ENCODE results near the gene SHQ1.

The SHQ1 gene

GRCh38 chr3:72887705-72888545 is 39.7 kb upstream of the SHQ1 start, which contains the start of gene GXYLT2:
GXYLT2 (plus strand) TSS chr3:72888046; CDS start chr3:72888234, 188 bp downstream.
- Histone ChIP-seq H2BK15ac (replicated peaks; ENCODE audit: low read depth) (no peak within 1 kb of the TSS), H2BK5ac (ENCODE audit: low read length) (no peak within 1 kb of the TSS), H4K5ac (ENCODE audit: low read length) (no peak within 1 kb of the TSS), H3K4me3 (ENCODE audit: low read length) (peak within 1 kb of the TSS; percentile 48), H3K79me2 (ENCODE audit: control insufficient read depth, insufficient read depth, low read length) (no peaks in the 10 kb centered on the region), H2AK5ac (ENCODE audit: low read length) (no peak within 1 kb of the TSS), H4K8ac (ENCODE audit: low read depth, low read length) (peak within 1 kb of the TSS; percentile 65), H3K56ac (ENCODE audit: low read length) (peak within 1 kb of the TSS; percentile 78), H3K27me3 (ENCODE audit: insufficient read depth, low read length, poor library complexity) (no peaks in the 10 kb centered on the region), H3K4ac (ENCODE audit: low read depth, low read length) (no peak within 1 kb of the TSS), H3K9ac (ENCODE audit: low read length) (peak within 1 kb of the TSS; percentile 69), H3K79me1 (ENCODE audit: low read length) (no peaks in the 10 kb centered on the region), H3K36me3 (ENCODE audit: control insufficient read depth, insufficient read depth, low read length) (no peaks in the 10 kb centered on the region), H3K23ac (ENCODE audit: low read length) (no peak within 1 kb of the TSS), H3K4me1 (ENCODE audit: control insufficient read depth, low read depth, low read length) (peaks cover 2% of the 10 kb centered on the region), H3K4me2 (ENCODE audit: low read length) (peak within 1 kb of the TSS; percentile 95), H3K27ac (ENCODE audit: low read depth, low read length) (no peak within 1 kb of the TSS), H3K18ac (ENCODE audit: low read length) (peak within 1 kb of the TSS; percentile 90), H2BK120ac (ENCODE audit: low read depth, low read length) (peak within 1 kb of the TSS; percentile 78)
- DNase-seq, result peak; percentile 89
- no CpG with 5 or more reads among the region's 96 CpGs for whole genome bisulfite sequencing (ENCODE audit: extremely low coverage, insufficient coverage, low lambda C conversion rate)

GRCh38 chr3:72887343-72887704 is 39.1 kb upstream of the SHQ1 start:
- Histone ChIP-seq H3K4me1 (ENCODE audit: control insufficient read depth, low read depth, low read length) (peaks cover 2% of the 10 kb centered on the region), H3K36me3 (ENCODE audit: control insufficient read depth, insufficient read depth, low read length) (no peaks in the 10 kb centered on the region), H2BK5ac (ENCODE audit: low read length) (no peak overlapping the region), H3K9ac (ENCODE audit: low read length) (peak overlapping the region; percentile 43), H3K23ac (ENCODE audit: low read length) (no peak overlapping the region), H2BK120ac (ENCODE audit: low read depth, low read length) (no peak overlapping the region), H3K56ac (ENCODE audit: low read length) (peak overlapping the region; percentile 17), H3K27me3 (ENCODE audit: insufficient read depth, low read length, poor library complexity) (no peaks in the 10 kb centered on the region), H3K79me2 (ENCODE audit: control insufficient read depth, insufficient read depth, low read length) (no peaks in the 10 kb centered on the region), H4K5ac (ENCODE audit: low read length) (no peak overlapping the region), H3K79me1 (ENCODE audit: low read length) (no peaks in the 10 kb centered on the region), H2AK5ac (ENCODE audit: low read length) (no peak overlapping the region), H3K27ac (ENCODE audit: low read depth, low read length) (no peak overlapping the region), H4K8ac (ENCODE audit: low read depth, low read length) (no peak overlapping the region), H2BK15ac (replicated peaks; ENCODE audit: low read depth) (no peak overlapping the region), H3K18ac (ENCODE audit: low read length) (no peak overlapping the region), H3K4me2 (ENCODE audit: low read length) (peak overlapping the region; percentile 81), H3K4ac (ENCODE audit: low read depth, low read length) (no peak overlapping the region), H3K4me3 (ENCODE audit: low read length) (no peak overlapping the region)
- DNase-seq, result no peak
- no CpG with 5 or more reads among the region's 7 CpGs for WGBS (ENCODE audit: extremely low coverage, insufficient coverage, low lambda C conversion rate)

GRCh38 chr3:72872183-72872582 is 23.9 kb upstream of the SHQ1 start:
- no peak overlapping the region for H3K4me2 ChIP-seq (ENCODE audit: low read length)
- WGBS (ENCODE audit: extremely low coverage, insufficient coverage, low lambda C conversion rate), result no CpG with 5 or more reads among the region's 5 CpGs
- H2BK120ac ChIP-seq (ENCODE audit: low read depth, low read length), result no peak overlapping the region
- no peaks in the 10 kb centered on the region for H3K4me1 ChIP-seq (ENCODE audit: control insufficient read depth, low read depth, low read length)
- H4K8ac ChIP-seq (ENCODE audit: low read depth, low read length), result no peak overlapping the region
- H2AK5ac ChIP-seq (ENCODE audit: low read length), result no peak overlapping the region
- no peak overlapping the region for H2BK15ac ChIP-seq (replicated peaks; ENCODE audit: low read depth)
- no peak overlapping the region for H3K27ac ChIP-seq (ENCODE audit: low read depth, low read length)
- H4K5ac ChIP-seq (ENCODE audit: low read length), result no peak overlapping the region
- H3K36me3 ChIP-seq (ENCODE audit: control insufficient read depth, insufficient read depth, low read length), result no peaks in the 10 kb centered on the region
- no peak overlapping the region for H3K23ac ChIP-seq (ENCODE audit: low read length)
- no peaks in the 10 kb centered on the region for H3K79me1 ChIP-seq (ENCODE audit: low read length)
- H3K4ac ChIP-seq (ENCODE audit: low read depth, low read length), result no peak overlapping the region
- H3K27me3 ChIP-seq (ENCODE audit: insufficient read depth, low read length, poor library complexity), result no peaks in the 10 kb centered on the region
- DNase-seq, result no peak
- no peak overlapping the region for H3K18ac ChIP-seq (ENCODE audit: low read length)
- H3K9ac ChIP-seq (ENCODE audit: low read length), result no peak overlapping the region
- no peaks in the 10 kb centered on the region for H3K79me2 ChIP-seq (ENCODE audit: control insufficient read depth, insufficient read depth, low read length)
- H3K4me3 ChIP-seq (ENCODE audit: low read length), result no peak overlapping the region
- no peak overlapping the region for H2BK5ac ChIP-seq (ENCODE audit: low read length)
- H3K56ac ChIP-seq (ENCODE audit: low read length), result no peak overlapping the region

- Histone ChIP-seq H3K36me3 (ENCODE audit: control insufficient read depth, insufficient read depth, low read length) (no peaks in the 10 kb centered on the region), H3K4me3 (ENCODE audit: low read length) (no peak overlapping the region), H4K5ac (ENCODE audit: low read length) (no peak overlapping the region), H2BK15ac (replicated peaks; ENCODE audit: low read depth) (no peak overlapping the region), H3K9ac (ENCODE audit: low read length) (no peak overlapping the region), H3K27ac (ENCODE audit: low read depth, low read length) (no peak overlapping the region), H2BK5ac (ENCODE audit: low read length) (no peak overlapping the region), H3K18ac (ENCODE audit: low read length) (no peak overlapping the region), H3K23ac (ENCODE audit: low read length) (no peak overlapping the region), H3K79me1 (ENCODE audit: low read length) (no peaks in the 10 kb centered on the region), H3K4ac (ENCODE audit: low read depth, low read length) (no peak overlapping the region), H3K56ac (ENCODE audit: low read length) (no peak overlapping the region), H3K27me3 (ENCODE audit: insufficient read depth, low read length, poor library complexity) (no peaks in the 10 kb centered on the region), H2AK5ac (ENCODE audit: low read length) (no peak overlapping the region), H3K4me2 (ENCODE audit: low read length) (no peak overlapping the region), H4K8ac (ENCODE audit: low read depth, low read length) (no peak overlapping the region), H3K4me1 (ENCODE audit: control insufficient read depth, low read depth, low read length) (no peaks in the 10 kb centered on the region), H2BK120ac (ENCODE audit: low read depth, low read length) (no peak overlapping the region), H3K79me2 (ENCODE audit: control insufficient read depth, insufficient read depth, low read length) (no peaks in the 10 kb centered on the region)
- WGBS (ENCODE audit: extremely low coverage, insufficient coverage, low lambda C conversion rate), result no CpG with 5 or more reads among the region's 7 CpGs
- DNase-seq, result no peak
Measured at GRCh38 chr3:72862314-72863090, 14.3 kb upstream of the SHQ1 start.

- Histone ChIP-seq H3K4ac (ENCODE audit: low read depth, low read length) (no peak overlapping the region), H3K4me3 (ENCODE audit: low read length) (no peak overlapping the region), H2BK5ac (ENCODE audit: low read length) (no peak overlapping the region), H2BK120ac (ENCODE audit: low read depth, low read length) (no peak overlapping the region), H3K4me1 (ENCODE audit: control insufficient read depth, low read depth, low read length) (no peaks in the 10 kb centered on the region), H2BK15ac (replicated peaks; ENCODE audit: low read depth) (no peak overlapping the region), H3K79me2 (ENCODE audit: control insufficient read depth, insufficient read depth, low read length) (no peaks in the 10 kb centered on the region), H3K9ac (ENCODE audit: low read length) (no peak overlapping the region), H3K4me2 (ENCODE audit: low read length) (no peak overlapping the region), H3K36me3 (ENCODE audit: control insufficient read depth, insufficient read depth, low read length) (no peaks in the 10 kb centered on the region), H2AK5ac (ENCODE audit: low read length) (no peak overlapping the region), H3K79me1 (ENCODE audit: low read length) (no peaks in the 10 kb centered on the region), H3K23ac (ENCODE audit: low read length) (no peak overlapping the region), H3K56ac (ENCODE audit: low read length) (no peak overlapping the region), H4K5ac (ENCODE audit: low read length) (no peak overlapping the region), H3K27me3 (ENCODE audit: insufficient read depth, low read length, poor library complexity) (no peaks in the 10 kb centered on the region), H3K27ac (ENCODE audit: low read depth, low read length) (no peak overlapping the region), H4K8ac (ENCODE audit: low read depth, low read length) (no peak overlapping the region), H3K18ac (ENCODE audit: low read length) (no peak overlapping the region)
- DNase-seq, result no peak
- no CpG with 5 or more reads among the region's 1 CpG for WGBS (ENCODE audit: extremely low coverage, insufficient coverage, low lambda C conversion rate)
Measured at GRCh38 chr3:72860846-72861245, 12.6 kb upstream of the SHQ1 start.
